Activated CD8-positive, alpha-beta memory T cell treated with anti-CD3 and anti-CD28 coated beads, Interleukin-2, amount 50 U/mL, for 1 hour (primary cell): ENCODE measurements around the gene RAD21L1.

Source experiments
- DNase-seq: peaks from one replicate; pipeline ENCODE4 v3.0.0-alpha.2; 2020; ENCODE audit errors: extremely low read depth

The RAD21L1 gene

DNA sequence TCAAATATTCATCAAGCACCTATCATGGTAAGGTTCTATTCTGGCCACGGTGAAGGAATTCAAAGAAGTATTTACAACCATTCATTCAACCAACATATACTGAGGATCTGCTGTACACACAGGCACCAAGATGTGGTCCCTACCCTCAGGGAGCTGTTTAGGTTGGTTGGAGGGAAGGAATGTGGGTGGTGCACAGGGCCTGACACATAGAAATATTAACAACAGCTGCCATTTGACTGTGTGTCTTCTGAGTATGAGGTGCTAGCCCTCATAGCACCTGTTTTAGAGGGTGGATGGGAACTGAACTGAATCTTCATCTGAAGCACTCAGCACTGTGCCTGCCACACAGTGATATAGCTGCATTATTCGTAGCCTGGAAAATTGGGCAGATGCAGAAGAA is 47.5 kb downstream of the RAD21L1 start:
- no peak for DNase-seq

DNA sequence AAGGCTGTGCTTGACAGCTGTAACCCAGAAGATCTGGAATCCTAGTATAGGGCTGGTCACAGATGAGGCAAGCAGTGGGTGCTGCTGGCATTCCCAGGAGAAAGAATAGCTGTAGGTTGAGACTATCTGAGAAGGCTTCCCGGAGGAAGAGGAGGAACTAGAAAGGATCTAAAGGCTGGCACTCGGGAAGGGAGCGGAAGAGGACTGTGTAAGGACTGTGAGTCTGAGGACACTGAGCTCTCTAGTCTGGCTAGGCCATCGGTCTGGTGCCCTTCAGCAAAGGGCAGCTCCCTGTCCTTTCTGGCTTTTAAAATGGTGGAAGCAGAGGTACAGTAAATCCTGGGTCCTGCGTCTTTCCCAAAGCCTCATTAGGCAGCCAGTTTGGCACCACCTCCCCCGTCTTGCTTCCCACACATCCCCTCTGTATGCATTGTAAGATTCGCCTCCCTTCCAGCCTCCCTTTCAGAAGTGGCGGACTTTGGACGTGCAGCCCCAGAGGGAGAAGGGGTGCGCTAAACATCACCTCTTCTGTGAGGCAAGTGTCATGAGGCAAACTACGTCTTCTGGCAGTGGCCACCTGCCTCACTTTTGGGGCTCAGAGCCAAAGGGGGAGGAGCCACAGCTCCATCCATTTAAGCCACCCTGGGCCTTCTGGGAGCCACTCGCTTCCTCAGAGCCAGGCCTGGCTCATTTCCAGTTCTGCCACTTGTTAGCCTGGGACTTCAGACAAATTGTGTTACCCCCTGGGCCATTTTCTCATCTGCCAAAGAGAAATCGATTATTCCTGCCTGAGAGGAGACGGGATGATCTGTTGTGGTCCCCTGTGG is 48.9 kb downstream of the RAD21L1 start:
- DNase-seq: no peak

DNA sequence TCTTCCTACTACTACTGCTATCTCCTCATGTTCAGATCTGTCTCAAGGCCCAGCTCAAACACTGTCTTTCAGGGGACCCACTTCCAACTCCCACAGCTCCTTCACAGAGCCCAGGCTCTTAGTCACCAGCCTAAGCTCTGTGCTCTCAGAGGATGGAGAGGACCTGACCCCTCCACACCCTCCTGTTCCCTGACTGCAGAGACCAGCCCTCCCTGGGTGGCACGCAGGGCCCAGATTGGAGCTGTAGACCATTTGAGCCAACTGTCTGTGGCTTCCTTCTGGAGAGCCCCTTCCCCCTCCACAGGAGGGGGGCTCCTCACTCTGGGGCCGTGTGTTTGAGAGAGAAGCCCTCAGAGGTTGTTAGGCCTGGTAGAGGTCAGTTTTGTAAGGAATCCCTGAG is 50.1 kb downstream of the RAD21L1 start:
- no peak for DNase-seq

DNA sequence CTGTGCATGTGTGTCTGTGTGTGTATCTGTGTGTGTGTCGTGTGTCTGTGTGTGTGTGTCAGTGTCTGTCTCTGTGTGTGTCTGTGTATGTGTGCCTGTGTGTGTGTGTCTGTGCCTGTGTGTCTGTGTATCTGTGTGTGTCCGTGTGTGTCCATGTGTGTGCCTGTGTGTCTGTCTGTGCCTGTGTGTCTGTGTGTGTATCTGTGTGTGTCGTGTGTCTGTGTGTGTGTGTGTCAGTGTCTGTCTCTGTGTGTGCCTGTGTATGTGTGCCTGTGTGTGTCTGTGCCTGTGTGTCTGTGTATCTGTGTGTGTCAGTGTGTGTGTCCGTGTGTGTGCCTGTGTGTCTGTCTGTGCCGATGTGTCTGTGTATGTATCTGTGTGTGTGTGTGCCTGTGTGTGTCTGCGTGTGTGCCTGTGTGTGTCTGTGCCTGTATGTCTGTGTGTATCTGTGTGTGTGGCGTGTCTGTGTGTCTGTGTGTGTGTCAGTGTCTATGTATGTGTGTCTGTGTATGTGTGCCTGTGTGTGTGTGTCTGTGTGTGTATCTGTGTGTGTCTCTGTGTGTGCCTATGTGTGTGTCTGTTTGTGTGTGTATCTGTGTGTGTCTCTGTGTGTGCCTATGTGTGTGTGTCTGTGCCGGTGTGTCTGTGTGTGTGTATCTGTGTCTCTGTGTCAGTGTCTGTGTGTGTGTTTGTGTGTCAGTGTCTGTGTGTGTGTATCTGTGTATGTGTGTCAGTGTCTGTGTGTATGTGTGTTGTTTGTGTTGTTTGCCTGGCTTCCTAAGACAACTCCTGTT is 51.9 kb downstream of the RAD21L1 start:
- no peak for DNase-seq

DNA sequence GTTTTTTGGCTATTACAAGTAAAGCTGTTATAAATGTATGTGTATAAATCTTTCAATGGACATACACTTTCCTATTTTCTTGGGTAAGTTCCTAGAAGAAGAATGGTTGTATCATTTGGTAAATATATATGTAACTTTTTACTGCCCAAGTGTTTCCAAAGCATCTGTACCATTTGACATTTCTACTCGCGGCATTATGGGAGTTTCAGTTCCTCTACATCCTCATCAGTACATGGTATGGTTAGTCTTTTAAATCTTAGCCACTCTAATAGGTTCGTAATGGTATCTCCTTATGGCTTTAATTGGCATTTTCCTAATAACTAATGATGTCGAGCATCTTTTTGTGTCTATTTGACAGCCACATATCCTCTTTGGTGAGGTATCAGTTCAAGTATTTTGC is 53.1 kb downstream of the RAD21L1 start:
- DNase-seq: no peak

DNA sequence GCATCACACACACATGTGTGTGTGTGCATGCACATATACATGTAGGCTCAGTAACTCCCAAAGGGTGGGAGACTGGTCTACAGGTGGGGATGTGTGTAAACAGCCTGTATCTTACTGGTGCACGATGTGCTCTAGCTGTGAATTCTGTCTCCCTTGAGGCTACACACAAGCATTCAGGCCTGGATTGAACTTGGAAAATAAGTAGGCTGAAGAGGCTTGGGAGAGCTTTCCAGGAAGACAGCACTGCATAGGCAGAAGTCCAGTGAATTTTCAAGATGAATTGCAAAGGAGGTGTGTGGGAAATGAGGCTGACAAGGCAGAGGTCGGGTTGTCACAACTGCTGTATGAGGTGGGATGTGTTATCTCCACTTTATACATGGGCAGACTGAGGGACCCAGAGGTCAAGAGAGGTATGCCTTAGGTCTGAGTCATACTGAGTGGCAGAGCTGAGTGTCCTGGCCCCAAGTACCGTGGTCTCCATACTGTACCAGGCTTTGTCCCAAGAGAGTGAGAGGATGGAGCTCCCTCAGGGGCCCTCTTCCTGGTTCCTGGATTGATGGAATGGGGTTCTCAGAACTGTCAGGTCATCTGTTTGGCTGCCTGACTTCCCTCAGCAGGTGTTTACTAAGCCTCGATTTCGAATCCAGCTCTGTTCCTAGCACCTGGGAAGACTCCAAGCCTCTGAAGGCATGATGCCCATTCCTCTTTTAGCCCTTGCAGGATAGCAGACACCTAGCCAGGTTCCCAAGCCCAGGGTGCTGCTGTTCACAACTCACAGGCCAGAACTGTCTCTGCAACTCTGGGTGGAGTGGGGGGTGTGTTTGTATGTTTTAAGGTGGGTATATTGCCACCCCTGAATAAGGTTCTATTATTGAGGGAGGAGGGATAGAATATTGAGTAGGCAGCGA is 54.6 kb downstream of the RAD21L1 start:
- no peak for DNase-seq

DNA sequence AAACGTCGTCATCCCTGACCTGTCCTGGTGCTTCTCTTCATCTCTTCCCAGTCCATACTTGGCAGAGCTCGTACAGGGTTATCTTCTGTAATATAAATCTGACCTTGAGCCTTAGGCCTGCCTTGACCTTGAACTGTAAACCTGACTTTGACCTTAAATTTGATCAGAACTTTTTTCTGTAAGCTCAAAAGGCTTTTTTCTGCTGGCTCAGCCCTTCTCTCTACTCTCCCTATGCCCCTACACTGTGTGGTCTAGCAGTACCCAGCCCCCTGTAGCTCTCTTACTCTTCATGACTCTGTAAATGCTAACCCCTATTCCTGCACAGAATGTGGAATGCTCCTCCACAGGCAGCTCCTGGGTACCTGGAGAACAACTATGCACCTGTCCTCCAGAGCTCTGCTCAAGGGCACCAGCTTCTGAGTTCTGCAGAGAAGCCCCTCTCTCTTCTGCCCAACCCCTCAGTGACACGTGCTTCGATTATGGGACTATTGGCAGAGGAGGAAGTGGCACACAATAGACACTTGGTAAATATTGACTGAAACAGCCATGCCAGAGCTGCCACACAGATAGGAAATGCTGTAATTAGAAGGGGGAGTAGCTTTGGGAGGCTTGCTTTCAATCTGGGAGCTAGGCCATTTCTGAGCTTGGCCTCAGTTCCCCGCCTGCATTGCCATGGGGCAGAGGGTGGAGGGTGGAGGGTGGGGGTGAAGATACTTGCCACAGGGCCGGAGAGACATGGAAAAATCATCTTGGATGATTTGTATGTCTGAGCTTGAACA is 55.6 kb downstream of the RAD21L1 start:
- DNase-seq: no peak

DNA sequence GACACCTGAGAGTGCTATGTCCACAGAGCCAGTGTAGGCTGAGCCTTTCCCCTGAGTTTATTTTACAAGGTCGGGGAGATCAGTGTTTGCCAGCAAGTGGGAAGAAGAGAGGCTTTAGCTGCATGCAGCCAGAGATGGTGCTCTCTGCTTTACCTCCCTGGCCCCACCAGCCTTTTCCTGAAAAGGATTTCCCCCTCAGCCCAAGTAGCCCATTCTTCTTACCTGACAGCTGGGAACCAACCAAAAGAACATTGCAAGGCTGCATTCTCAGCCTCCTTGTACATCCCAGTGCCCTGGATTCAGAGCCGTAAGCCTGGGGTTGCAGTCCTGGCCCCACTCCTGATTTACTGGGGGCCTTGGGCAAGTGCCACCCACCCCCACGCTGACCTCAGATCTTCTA is 57.1 kb downstream of the RAD21L1 start:
- DNase-seq: no peak

DNA sequence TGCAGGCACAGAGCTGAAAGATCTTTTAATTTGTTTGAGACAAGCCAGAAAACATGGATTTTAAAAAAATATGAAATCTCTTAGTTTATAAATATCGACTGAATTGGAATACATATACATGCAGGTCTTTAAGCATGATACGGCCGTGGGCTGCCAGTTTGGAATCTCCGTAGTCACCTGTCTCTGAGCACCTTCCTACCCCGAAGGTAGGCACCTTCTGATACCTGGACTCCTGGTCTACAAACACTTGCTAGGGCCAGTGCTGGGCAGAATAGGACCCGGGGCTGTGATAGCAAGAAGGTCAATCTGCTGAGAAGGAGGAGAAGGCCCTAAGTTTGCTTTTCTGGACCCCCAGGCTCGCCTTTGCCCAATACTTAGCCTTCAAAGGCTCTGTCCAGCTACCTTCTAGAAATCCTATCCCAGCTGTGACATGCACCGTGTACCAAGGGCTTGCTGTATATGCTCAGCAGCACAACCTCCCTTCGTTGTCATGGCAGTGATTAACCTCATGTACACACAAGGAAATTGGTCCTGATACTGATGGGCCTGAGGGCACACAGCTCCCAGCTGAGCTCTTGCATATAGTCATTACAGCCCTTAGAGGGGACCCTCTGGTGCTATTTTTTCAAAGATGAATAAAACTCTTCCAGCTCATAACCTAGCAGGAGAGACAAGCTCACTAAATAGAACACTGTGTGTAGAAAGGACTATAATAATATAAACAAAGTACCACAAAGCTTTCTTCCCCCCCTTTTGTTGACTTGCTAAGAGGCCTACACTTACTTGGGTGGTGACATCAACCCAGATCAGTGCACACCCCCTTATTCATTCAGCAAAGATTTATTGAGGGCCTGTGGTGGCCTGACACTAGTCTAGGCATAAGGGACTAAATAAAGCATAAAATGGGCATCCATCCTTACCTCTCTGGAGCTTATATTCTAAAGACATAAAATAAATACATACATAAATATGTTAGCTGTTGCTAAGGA is 58.0 kb downstream of the RAD21L1 start:
- DNase-seq: no peak

DNA sequence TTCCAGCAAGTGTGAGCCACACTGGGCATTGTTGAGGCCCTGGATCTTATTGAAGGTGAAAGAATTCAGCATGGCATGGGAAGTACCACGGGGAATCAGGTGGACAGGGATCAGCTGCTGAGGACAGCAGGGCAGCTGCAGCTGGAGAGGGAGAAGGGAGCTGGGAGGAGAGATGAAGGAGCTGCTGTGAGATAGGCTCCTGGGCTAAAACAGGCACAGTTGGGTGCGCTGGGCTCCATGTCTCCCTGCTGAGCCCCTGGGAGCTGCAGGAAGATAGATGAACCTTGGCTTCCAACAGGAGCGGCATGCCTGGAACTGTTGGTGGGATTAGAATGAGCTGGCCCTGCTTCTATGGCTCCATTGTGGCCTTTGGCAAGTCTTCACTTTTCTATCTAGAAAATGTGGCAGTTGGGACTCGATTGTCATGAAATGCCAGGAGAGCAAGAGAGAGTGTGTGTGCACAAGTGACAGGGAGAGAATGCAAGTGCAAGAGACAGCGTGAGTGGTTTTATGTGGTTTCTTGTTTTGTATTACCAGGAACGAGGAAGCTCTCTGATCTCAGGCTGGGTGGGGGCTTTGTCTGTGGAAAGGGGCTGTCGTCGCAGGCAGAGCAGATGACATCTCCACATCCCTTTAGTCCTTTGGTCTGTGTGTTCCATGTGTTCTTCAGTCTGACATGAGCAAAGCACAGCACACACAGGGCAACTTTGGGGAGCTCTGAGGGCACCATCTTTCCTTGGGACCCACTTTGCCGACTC is 60.6 kb downstream of the RAD21L1 start:
- DNase-seq: peak; percentile 33

DNA sequence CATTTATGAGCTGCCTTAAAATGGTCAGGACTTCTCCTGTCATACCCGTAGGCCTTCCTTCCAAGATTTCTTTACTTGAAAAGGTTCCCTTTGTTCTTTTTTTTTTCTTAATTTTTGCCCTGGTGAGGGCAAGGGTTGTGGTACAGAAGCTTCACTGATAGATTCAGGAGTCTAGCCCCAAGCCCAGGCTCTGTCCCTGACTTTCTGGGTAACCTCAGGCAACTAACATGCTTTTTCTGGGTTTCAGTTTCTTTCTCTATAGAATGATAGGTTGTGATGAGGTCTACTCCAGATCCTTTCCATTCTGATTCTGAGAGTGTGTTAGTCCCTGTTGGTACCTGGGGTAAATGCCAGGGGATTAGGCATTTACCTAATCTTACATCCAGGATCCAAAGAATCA is 61.5 kb downstream of the RAD21L1 start:
- DNase-seq: no peak

DNA sequence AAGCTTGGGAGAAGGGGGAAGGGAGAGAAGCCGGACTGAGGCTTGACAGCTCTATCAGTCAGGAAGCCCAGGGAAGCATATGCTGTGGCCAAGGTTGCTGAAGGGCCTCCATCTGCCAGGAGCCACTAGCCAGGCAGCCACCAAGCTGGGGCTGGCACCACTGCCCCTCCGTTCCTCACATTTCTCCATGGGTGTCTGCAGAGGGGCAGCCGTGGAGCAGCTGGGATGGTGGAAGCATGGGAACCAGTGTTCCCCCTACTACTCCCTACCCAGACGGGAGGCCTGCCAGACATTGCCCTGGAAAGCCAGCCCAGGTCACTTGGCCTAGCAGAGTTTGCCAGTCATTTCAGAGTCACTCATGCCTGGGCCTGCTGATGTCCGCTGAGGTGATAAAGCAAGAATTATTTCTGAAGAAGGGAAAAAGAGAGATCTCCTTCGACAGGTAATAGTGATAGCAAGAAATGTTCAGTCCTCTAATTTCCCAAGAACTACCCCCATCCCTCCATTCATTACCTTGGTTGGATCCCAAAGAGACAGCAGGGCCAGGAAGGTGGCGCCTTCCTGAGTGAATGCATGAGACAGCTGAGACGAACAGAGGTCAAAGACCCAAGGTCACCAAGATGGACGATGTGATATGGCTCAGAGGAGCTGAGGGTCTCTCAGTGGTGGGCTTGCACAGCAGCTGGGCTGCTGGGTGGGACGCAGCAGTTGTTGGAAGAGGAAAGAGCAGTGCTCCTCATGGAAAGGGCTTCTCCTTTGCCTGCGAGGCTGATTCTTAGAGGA is 62.1 kb downstream of the RAD21L1 start:
- DNase-seq: no peak

DNA sequence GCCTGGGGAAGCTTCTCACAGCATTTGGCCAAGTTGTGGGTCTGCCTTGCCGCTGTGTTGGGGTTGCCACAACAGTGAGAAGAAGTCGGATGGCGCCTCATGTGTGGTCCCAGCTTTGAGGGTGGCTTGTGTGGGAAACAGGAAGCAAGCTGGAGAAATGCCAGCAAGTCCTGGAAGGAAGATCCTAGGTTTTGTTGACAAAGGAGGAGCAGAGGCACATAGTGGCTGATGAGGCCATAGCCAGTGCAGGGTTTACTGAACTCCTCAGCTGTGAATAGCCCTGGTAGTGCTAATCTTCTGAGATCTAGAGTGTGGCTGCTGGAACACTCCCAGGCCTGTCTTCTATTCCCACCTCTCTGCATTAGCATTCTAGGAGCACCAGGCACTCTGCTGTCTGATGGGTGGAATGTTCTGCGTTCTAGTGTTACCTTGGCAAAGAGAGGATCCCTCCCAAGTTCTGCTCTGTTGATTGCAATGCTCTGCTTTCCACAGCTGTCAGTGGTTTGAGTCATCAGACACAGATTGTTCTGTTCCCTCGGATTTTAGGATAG is 65.4 kb downstream of the RAD21L1 start:
- no peak for DNase-seq

DNA sequence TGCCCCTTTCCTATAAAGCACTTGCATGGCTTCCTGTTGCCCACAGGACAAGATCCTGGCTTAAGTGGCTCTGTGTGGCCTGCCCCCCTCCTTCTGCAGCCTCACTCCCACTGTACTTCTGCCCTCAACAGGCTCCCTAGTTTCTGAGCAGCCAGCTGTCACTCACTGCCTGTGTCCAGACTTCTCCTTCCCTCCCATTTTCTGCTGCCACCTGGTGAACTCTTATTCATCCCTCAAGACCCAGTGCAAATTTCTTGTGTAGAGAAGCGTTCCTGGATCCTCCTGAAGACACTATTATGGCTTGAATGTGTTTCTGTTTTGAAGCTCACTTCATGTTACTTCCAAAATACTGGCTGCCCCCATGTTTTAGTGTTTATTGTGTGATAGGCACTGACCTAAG is 66.8 kb downstream of the RAD21L1 start:
- DNase-seq: no peak

DNA sequence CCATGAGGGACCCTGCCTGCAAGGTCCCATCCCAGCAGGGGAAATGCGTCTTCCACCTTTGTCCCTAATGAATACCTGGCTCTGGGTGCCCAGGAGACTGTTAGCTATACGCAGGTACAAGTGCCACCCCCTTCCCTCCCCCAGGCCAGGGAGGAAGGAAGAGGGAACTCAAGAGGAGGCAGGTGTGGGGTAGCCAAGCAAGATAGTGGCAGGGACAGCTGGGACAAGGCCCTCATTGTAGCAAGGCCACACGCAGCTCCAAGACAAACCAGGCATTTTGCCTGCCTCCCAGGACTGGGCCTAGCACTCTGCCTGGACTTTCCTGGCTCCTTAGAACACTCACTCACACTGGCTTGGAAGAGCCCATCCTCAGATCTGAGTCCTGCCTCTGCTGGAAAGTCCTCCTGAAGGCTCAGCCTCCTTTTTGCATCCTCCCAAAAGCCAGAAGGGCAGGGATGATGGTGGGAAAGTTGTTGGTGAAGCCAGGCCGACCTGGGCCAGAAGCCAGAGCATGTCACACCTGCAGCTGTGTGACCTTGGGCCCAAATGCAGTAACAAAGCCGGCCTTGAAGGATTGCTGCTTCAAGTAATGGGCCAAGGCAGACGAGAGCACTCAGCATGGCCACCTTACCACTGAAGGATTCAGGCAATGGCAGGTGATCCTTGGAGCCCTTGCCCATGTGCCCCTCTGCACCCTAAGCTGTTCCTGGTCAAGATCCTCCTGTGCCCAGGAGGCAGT is 68.0 kb downstream of the RAD21L1 start:
- no peak for DNase-seq

DNA sequence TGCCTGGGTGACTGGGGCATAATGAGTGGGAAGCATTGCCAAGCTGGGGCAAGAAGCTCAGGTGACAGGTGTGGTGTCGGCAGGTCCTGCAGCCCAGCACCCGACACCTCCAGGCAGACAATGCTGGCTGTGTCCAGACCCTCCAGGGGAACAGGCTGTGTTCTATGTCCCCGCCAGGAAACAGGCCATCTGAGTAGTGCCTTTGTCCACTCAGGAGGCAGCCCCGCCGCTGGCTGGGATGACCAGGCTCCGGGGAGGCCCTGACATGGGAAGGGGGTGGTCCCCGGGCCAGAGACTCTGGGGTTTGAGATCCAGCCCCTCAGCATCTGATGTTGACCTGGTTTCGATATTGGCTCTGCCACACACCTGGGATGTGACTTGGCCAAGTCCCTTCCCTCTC is 68.7 kb downstream of the RAD21L1 start:
- DNase-seq: no peak

DNA sequence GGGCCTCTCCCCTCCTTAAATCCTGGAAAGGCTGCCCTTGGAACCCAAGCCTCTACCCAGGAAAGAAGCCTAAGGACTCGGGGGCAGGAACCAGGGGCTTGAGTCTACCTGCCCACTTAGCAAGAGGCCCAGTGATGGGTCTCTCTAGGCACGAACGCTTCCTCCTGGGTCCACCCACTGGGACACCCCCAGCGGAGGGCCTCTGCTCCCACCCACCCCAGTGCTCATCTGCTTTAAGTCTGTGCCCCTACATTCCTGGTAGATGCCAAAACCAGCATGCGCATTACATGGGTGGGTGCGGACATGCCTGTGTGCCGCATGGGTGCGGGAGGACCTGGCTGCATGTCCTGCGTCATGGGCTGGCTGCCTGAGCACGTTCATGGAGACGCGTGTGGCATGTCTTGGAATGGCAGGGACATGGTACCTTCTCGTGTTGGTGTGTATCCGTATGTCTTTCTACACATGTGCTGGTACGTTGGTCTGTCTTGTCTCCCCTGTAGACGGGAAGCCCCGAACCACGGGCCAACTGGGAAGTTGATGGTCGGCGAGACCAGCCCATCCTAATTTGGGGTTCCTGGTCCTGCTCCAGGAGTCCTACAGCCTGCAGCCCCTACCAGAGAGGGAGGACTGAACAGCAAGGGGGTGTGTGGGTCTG is 69.6 kb downstream of the RAD21L1 start:
- no peak for DNase-seq
